B cell (primary cell): Measurements from ENCODE around the gene XPO5.

Experiments
- CTCF ChIP-seq: fragments of 200-600 bp; IDR thresholded peaks from one replicate; pipeline ENCODE4 v1.8.0; 2022; ENCODE audit warnings: antibody characterized with exemption, mild to moderate bottlenecking
- EZH2 ChIP-seq: IDR thresholded peaks from 2 replicates; pipeline ENCODE4 v1.6.1; 2012; ENCODE audit warnings: borderline replicate concordance, low read depth, mild to moderate bottlenecking, moderate library complexity, low read length; ENCODE audit not compliant: insufficient read depth, poor library complexity, severe bottlenecking

- TF ChIP-seq CTCF (no peak), EZH2 (no peak)
These were observed at the start of gene XPO5, which contains the start of gene POLH for GRCh38 chr6:43575772-43576551.
